Cardiac muscle cell (in vitro differentiated cells and primary cell): Measurements from ENCODE around the gene TMTC2. TPM values are rescaled to one million over a fixed set of nuclear protein-coding genes. Genes with fewer than 3 reads are reported as not detected.

Source experiments
- DNase-seq, 2 donors: peaks; one replicate each; pipeline versions ENCODE4 v3.0.0 to v3.0.0-alpha.2; 2010 to 2017; ENCODE audit warnings: low read depth in 1 of 2, low spot score in 1 of 2
- H3K27ac ChIP-seq: fragments of 200-600 bp; sonication (generic); 2 replicates; pipeline ENCODE4 v1.5.1; 2016
- H3K27me3 ChIP-seq: fragments of 200-600 bp; sonication (generic); 2 replicates; pipeline ENCODE4 v1.6.0; 2016; ENCODE audit warnings: control low read depth
- H3K36me3 ChIP-seq: fragments of 200-600 bp; sonication (generic); 2 replicates; pipeline ENCODE4 v1.5.1; 2016; ENCODE audit warnings: control low read depth
- H3K4me1 ChIP-seq: fragments of 200-600 bp; sonication (generic); 2 replicates; pipeline ENCODE4 v1.8.1; 2017; ENCODE audit warnings: low read depth, mild to moderate bottlenecking, mixed run types
- H3K4me3 ChIP-seq: fragments of 200-600 bp; sonication (generic); 2 replicates; pipeline ENCODE4 v1.5.1; 2016; ENCODE audit warnings: mild to moderate bottlenecking
- H3K9me3 ChIP-seq: fragments of 200-600 bp; sonication (generic); 2 replicates; pipeline ENCODE4 v1.5.1; 2017; ENCODE audit warnings: low read depth, mild to moderate bottlenecking, control low read depth
- CTCF ChIP-seq: IDR thresholded peaks from 2 replicates; pipeline ENCODE4 v1.5.1; 2012; ENCODE audit warnings: low read depth, mild to moderate bottlenecking, low read length
- polyA plus RNA-seq: library from polyadenylated mRNA; unstranded; fragments of >200 nt; fragmentation: Nextera tagmentation; extraction: Ambion mirVana; gene quantifications from 2 replicates; pipeline ENCODE4 v1.2.1, GENCODE V29; 2016
- total RNA-seq: library from RNA; depleted of rRNA; stranded (reverse); fragments of >200 nt; gene quantifications from 2 replicates; pipeline ENCODE4 v1.2.3, GENCODE V29; 2016

Gene TMTC2
- total and polyA plus RNA-seq, 2 experiments from 2014 or later = 0.89 to 10.8 TPM

DNA sequence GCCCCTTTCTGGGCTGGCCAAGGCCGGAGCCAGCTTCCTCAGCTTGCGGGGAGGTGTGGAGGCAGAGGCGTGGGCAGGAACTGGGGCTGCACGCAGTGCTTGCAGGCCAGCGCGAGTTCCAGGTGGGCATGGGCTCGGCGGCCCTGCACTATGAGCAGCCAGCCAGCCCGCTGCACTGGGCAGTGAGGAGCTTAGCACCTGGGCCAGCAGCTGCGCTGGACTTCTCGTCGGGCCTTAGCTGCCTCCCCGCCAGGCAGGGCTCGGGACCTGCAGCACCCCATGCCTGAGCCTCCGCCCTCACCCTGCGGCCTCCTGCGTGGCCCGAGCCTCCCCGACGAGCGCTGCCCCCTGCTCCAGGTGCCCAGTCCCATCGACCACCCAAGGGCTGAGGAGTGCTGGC lies 42.0 kb downstream of the TMTC2 start:
- no peak overlapping the region for H3K27ac ChIP-seq
- H3K9me3 ChIP-seq = no peaks in the 10 kb centered on the region
- H3K36me3 ChIP-seq = no peaks in the 10 kb centered on the region
- no peak overlapping the region for H3K4me3 ChIP-seq
- H3K4me1 ChIP-seq = no peaks in the 10 kb centered on the region
- DNase-seq = no peak
- no peaks in the 10 kb centered on the region for H3K27me3 ChIP-seq
- TF ChIP-seq CTCF = no peak

DNA sequence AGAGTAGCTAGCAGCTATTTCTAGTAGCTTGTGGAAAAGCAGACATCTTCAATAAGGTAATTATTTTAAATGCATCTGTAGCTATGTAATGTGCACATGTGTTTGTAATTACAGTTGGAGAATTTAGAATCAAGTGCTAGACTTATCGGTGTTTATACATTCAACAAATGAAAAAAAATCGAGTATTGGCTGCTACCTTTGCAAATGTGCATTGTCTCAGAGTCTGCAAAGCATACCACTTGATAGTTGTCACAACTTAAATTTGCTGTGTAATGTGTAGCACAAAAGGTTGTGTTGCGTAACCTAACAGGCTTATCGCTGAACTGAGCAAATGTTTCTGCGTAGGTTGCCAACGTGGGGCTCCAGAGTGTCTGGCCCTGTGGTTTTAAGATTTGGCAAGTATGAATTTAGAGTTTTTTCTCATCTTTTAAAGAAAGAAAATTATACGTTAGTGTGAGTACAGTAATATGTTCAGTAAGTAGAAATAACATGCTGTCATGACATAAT lies 44.3 kb downstream of the TMTC2 start:
- H3K4me3 ChIP-seq = no peak overlapping the region
- H3K27me3 ChIP-seq = no peaks in the 10 kb centered on the region
- DNase-seq = peak in 1 of 2 donors; percentile 96
- no peaks in the 10 kb centered on the region for H3K9me3 ChIP-seq
- H3K27ac ChIP-seq = no peak overlapping the region
- H3K4me1 ChIP-seq = peaks cover 3% of the 10 kb centered on the region
- TF ChIP-seq CTCF = no peak
- H3K36me3 ChIP-seq = no peaks in the 10 kb centered on the region

DNA sequence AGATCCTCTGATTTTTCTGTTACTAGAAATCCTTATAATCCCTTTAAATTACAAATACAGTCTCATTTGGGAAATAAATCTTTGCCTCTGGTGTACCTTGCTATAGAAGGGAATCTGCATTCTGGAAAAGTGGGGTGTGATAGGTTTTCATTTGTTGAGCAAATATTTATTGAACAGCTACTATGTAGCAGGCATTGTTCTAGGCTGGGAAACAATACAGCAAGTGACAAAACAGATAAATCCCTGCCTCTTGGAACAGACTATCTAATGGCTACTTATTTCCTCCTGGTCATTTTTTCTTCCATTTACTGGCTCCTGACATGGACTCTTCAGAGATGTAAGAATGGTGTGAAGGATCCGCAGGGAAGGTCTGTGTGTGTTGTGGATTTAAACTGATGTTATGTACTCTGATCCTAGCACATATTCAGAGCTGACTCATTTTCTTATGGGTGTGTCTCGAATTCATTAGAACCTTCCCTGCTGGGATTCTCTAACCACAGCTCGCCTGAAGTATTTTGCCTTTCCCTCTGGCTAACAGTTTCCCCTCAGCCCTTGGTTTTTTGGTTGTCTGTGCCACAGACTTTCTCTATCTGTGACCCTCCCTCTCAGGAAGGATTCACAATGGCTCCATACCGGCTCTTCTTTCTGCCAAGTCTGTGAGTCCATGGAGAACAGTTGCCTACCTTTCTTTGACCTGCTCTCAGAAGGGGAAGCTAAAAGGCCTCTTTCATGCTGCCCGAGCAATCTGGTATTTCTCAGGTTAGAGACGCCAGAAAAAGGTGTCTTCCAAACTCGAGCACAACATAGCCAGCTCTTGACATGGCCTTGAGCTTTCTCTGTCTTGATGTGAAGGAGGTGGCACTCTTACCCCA lies 53.7 kb downstream of the TMTC2 start:
- Histone ChIP-seq H3K36me3 (no peaks in the 10 kb centered on the region), H3K4me3 (no peak overlapping the region), H3K27ac (no peak overlapping the region), H3K27me3 (no peaks in the 10 kb centered on the region), H3K9me3 (no peaks in the 10 kb centered on the region), H3K4me1 (peaks cover 9% of the 10 kb centered on the region)
- TF ChIP-seq CTCF = no peak
- DNase-seq = peak in 1 of 2 donors; percentile 71

DNA sequence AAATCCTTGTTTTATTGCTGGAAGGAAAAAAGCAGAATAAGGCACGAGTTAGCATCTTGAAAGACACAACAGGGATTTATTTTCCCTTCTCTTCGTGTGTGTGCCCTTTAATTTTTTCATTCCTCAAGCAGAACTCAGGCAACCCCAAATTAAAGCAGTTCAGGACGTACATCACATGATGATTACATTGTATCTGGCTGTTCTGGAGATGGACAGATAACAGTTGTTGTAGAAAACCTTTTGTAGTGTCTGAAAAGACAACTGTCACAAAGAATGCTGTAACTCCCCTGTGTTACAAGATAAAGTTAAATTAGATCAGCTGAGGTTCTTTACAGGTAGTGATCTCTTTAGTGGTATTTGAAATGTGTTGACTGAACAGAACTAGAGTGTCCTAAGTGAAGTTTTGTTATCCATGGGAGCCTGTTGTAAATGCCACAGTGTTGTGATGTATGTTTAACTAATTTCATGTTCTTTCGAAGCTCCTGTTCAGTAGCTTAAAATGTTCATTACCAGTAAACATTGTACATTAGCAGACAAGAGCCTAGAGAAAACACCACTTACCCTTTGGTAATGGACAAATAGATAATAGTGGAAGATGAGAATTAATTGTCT lies 58.5 kb downstream of the TMTC2 start:
- Histone ChIP-seq H3K27me3 (no peaks in the 10 kb centered on the region), H3K9me3 (no peaks in the 10 kb centered on the region), H3K4me1 (peaks cover 14% of the 10 kb centered on the region), H3K4me3 (no peak overlapping the region), H3K27ac (no peak overlapping the region), H3K36me3 (no peaks in the 10 kb centered on the region)
- no peak for DNase-seq
- TF ChIP-seq CTCF = no peak

- H3K36me3 ChIP-seq = no peaks in the 10 kb centered on the region
- H3K9me3 ChIP-seq = no peaks in the 10 kb centered on the region
- H3K4me1 ChIP-seq = peaks cover 14% of the 10 kb centered on the region
- no peak overlapping the region for H3K27ac ChIP-seq
- H3K4me3 ChIP-seq = no peak overlapping the region
- H3K27me3 ChIP-seq = no peaks in the 10 kb centered on the region
- TF ChIP-seq CTCF = no peak
- DNase-seq = no peak
Observed at GRCh38 chr12:82745807-82746206, 59.1 kb downstream of the TMTC2 start.
